Stimulated activated memory B cell treated with anti-CD40 and anti-IgM and Interleukin-4, amounts not matched to agents 10 μg/mL and 1 μg/mL and 100 μg/mL, for 72 hours (primary cell): ENCODE results near the gene ITPR3.
A peak's percentile ranks its signal among the peaks of the same experiment; 100 is the strongest.

ENCODE experiments used
- ATAC-seq: fragments of 150-1000 bp; cut with Tn5 transposase; 2 replicates; pipeline ENCODE4 v1.10.0; 2021
- H3K27ac Mint-ChIP-seq: one replicate; pipeline ENCODE4 v1.8.0; 2022; ENCODE audit warnings: mild to moderate bottlenecking, mixed read lengths
- H3K27me3 Mint-ChIP-seq: one replicate; pipeline ENCODE4 v1.8.0; 2022; ENCODE audit warnings: mixed read lengths
- H3K36me3 Mint-ChIP-seq: one replicate; pipeline ENCODE4 v1.8.0; 2022; ENCODE audit warnings: mixed read lengths
- H3K4me1 Mint-ChIP-seq: one replicate; pipeline ENCODE4 v1.8.0; 2022; ENCODE audit warnings: mixed read lengths
- H3K4me3 Mint-ChIP-seq: one replicate; pipeline ENCODE4 v1.8.0; 2022; ENCODE audit warnings: mild to moderate bottlenecking, moderate library complexity, mixed read lengths
- H3K9me3 Mint-ChIP-seq: one replicate; pipeline ENCODE4 v1.8.0; 2022; ENCODE audit warnings: mixed read lengths

The ITPR3 gene

GRCh38 chr6:33708516-33709204, 87.5 kb downstream of the ITPR3 start:
- Mint-ChIP-seq H3K27me3 (no peaks in the 10 kb centered on the region), H3K36me3 (peaks cover 42% of the 10 kb centered on the region), H3K4me3 (no peak overlapping the region)

GRCh38 chr6:33709605-33710295, 88.6 kb downstream of the ITPR3 start:
- Mint-ChIP-seq H3K27ac (no peak overlapping the region), H3K4me3 (no peak overlapping the region), H3K4me1 (peaks cover 38% of the 10 kb centered on the region), H3K9me3 (no peaks in the 10 kb centered on the region), H3K36me3 (peaks cover 31% of the 10 kb centered on the region), H3K27me3 (no peaks in the 10 kb centered on the region)
- ATAC-seq, result no peak

More at GRCh38 chr6:33708516-33709204, 87.5 kb downstream of the ITPR3 start:
- ATAC-seq, result no peak
- Mint-ChIP-seq H3K27ac (no peak overlapping the region), H3K4me1 (peaks cover 44% of the 10 kb centered on the region), H3K9me3 (no peaks in the 10 kb centered on the region)

- ATAC-seq, result no peak
- H3K27me3 Mint-ChIP-seq, result no peaks in the 10 kb centered on the region
- H3K27ac Mint-ChIP-seq, result peak overlapping the region; percentile 100
- peaks cover 37% of the 10 kb centered on the region for H3K4me1 Mint-ChIP-seq
- H3K36me3 Mint-ChIP-seq, result peaks cover 30% of the 10 kb centered on the region
- H3K4me3 Mint-ChIP-seq, result peak overlapping the region; percentile 100
- H3K9me3 Mint-ChIP-seq, result no peaks in the 10 kb centered on the region
Observed at GRCh38 chr6:33710296-33711121, 89.4 kb downstream of the ITPR3 start.

- Mint-ChIP-seq H3K27ac (peak within 1 kb of the TSS; percentile 100), H3K4me1 (peaks cover 33% of the 10 kb centered on the region), H3K36me3 (peaks cover 26% of the 10 kb centered on the region)
Observed at GRCh38 chr6:33711140-33712129, 90.3 kb downstream of the ITPR3 start, which contains the start of gene UQCC2. Gene UQCC2 (minus strand): TSS chr6:33711700. CDS start chr6:33711686, 14 bp downstream.

DNA sequence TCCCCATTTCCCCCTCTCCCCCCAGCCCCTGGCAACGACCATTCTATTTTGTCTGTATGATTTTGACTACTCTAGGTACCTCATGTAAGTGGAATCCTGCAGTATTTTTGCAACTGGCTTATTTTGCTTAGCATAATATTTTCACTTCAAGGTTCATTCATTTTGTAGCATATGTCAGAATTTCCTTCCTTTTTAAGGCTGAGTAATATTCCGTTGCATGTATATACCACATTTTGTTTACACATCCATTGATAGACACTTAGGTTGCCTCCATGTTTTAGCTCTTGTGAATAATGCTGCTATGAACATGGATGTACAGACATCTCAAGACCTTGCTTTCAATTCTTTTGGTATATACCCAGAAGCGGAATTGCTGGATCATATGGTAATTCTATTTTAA, 91.8 kb downstream of the ITPR3 start:
- no peak for ATAC-seq
- no peaks in the 10 kb centered on the region for H3K9me3 Mint-ChIP-seq
- peaks cover 31% of the 10 kb centered on the region for H3K4me1 Mint-ChIP-seq
- H3K27ac Mint-ChIP-seq, result no peak overlapping the region
- no peak overlapping the region for H3K4me3 Mint-ChIP-seq
- peaks cover 23% of the 10 kb centered on the region for H3K36me3 Mint-ChIP-seq
- no peaks in the 10 kb centered on the region for H3K27me3 Mint-ChIP-seq

More at GRCh38 chr6:33711140-33712129, 90.3 kb downstream of the ITPR3 start, which contains the start of gene UQCC2:
- peak; percentile 96 for ATAC-seq
- Mint-ChIP-seq H3K9me3 (no peaks in the 10 kb centered on the region), H3K4me3 (peak within 1 kb of the TSS; percentile 100), H3K27me3 (no peaks in the 10 kb centered on the region)

- peaks cover 19% of the 10 kb centered on the region for H3K36me3 Mint-ChIP-seq
- no peak overlapping the region for H3K27ac Mint-ChIP-seq
- H3K4me1 Mint-ChIP-seq, result peaks cover 36% of the 10 kb centered on the region
- no peak overlapping the region for H3K4me3 Mint-ChIP-seq
- ATAC-seq, result no peak
- no peaks in the 10 kb centered on the region for H3K27me3 Mint-ChIP-seq
- no peaks in the 10 kb centered on the region for H3K9me3 Mint-ChIP-seq
Observed at GRCh38 chr6:33713786-33714185, 92.7 kb downstream of the ITPR3 start.

GRCh38 chr6:33714385-33715040, 93.4 kb downstream of the ITPR3 start:
- H3K4me3 Mint-ChIP-seq, result no peak overlapping the region
- H3K27me3 Mint-ChIP-seq, result no peaks in the 10 kb centered on the region
- H3K36me3 Mint-ChIP-seq, result peaks cover 12% of the 10 kb centered on the region
- H3K9me3 Mint-ChIP-seq, result no peaks in the 10 kb centered on the region
- no peak overlapping the region for H3K27ac Mint-ChIP-seq
- ATAC-seq, result no peak
- H3K4me1 Mint-ChIP-seq, result peaks cover 34% of the 10 kb centered on the region

DNA sequence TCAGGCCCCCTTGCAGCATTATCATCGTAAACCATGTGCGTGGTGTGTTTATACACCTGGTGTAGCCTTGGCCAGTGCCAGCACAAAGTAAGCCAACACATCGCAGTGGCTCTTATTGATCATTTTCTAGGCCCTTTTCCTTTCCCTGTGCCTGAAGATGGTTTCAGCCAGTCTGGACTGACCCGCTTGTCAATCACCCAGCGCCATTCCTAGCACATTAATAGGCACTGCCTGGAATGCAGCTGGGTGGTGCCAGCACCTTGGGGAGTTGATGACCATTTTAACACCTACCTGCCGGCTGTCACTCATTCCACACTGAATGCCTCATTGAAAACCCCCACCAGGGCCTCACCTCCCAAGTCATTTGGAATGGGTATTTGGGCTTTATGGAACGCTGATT, 95.3 kb downstream of the ITPR3 start:
- Mint-ChIP-seq H3K4me1 (peaks cover 34% of the 10 kb centered on the region), H3K27ac (no peak overlapping the region), H3K36me3 (no peaks in the 10 kb centered on the region), H3K27me3 (no peaks in the 10 kb centered on the region), H3K4me3 (no peak overlapping the region), H3K9me3 (no peaks in the 10 kb centered on the region)
- ATAC-seq, result no peak

DNA sequence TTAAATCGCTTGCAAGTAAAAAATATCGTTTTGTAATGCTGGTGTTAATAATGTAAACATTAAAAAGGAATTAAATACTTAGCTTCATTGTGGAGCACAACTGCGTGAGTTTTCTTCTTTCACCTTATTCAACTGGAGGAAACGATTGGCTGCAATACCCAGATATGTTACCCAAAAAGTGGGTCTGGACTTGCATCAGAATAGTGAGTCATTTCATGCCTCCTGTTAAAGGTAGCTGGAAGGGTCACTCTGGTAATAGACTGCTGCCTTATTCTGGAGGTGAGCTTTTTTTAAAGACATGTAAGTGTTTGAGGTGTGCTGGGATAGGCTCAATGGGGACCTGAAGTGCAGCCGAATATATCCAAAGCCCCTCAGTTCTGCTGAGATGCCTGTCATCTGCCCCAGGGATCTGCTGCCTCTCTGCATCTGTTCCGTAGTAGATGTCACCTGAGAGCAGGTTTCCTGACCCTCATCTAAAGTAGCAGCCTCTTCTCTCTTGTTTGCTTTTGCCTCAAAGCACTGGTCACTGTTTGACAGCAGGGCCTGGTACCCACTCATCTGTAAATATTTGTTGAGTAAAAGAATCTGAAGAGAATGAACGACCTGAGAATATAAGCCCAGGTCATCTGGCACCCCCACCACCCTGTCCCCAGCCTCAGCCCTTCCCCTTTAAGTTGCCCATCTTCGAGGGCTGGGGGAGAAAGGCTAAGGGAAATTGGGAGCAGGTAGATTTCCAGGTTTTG, 95.9 kb downstream of the ITPR3 start:
- no peak overlapping the region for H3K4me3 Mint-ChIP-seq
- H3K27ac Mint-ChIP-seq, result no peak overlapping the region

DNA sequence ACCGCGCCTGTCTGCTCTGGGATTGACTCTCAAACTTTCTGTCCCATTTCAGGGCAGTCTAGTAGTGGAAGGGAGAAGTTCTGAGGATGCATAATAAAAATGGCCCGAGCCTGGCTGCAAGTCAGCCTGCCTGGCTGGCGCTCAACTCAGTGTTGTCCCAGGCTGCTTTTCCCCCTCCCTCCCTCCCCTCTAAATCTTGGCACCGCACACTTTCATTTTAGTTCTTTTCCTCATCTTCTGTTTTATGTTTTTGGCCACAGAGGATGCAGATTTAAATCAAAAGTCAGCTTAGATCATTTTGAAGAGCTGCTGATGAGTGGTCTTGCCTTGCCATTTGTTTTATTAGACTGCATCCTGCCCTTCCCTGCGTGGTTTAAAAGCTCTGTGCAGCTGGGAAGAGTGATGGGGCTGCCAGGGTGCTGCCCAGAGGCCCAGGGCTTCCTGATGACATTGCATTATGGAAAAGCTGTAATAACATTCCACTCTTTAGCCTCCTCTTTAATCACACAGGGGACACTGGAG, 96.9 kb downstream of the ITPR3 start:
- H3K27me3 Mint-ChIP-seq, result peaks cover 6% of the 10 kb centered on the region
- H3K9me3 Mint-ChIP-seq, result no peaks in the 10 kb centered on the region
- H3K36me3 Mint-ChIP-seq, result no peaks in the 10 kb centered on the region
- no peak for ATAC-seq
- H3K4me3 Mint-ChIP-seq, result no peak overlapping the region
- peaks cover 32% of the 10 kb centered on the region for H3K4me1 Mint-ChIP-seq
- H3K27ac Mint-ChIP-seq, result no peak overlapping the region

More for the DNA sequence above, 95.9 kb downstream of the ITPR3 start:
- Mint-ChIP-seq H3K4me1 (peaks cover 34% of the 10 kb centered on the region), H3K27me3 (no peaks in the 10 kb centered on the region), H3K9me3 (no peaks in the 10 kb centered on the region), H3K36me3 (no peaks in the 10 kb centered on the region)
- ATAC-seq, result no peak

GRCh38 chr6:33718713-33719112, 97.6 kb downstream of the ITPR3 start:
- Mint-ChIP-seq H3K9me3 (no peaks in the 10 kb centered on the region), H3K4me1 (peaks cover 32% of the 10 kb centered on the region), H3K4me3 (no peak overlapping the region), H3K27me3 (peaks cover 13% of the 10 kb centered on the region), H3K27ac (no peak overlapping the region), H3K36me3 (no peaks in the 10 kb centered on the region)
- peak; percentile 60 for ATAC-seq

DNA sequence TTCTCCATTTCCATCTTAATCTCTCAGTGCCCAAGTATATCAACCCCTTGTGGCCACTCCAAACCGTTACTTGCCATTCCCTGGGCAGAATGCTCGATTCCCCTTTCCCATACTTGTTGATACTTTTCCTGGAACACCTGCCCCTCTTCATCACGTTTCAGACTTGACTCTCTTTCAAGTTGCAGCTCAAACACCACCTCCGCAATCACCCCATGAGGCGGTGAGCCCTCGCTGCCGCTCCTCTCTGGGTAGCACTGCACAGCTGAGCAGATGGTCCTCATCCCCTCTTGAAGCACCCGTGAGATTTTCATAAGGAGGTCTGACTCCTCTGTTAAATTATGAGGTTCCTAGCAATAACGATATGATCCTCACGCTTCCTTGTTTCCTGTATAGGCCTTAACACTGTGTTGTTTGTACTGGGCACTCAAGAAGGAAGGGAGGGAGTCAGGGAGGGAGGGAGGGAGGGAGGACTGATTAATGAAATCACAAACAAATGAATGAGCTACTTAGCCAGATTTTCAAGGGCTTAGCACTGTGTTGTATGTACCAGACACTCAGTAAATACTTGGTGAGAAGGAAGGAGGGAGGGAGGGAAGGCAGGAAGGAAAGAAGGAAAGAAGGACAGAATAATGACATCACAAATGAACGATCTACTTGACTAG, 98.3 kb downstream of the ITPR3 start:
- H3K36me3 Mint-ChIP-seq, result no peaks in the 10 kb centered on the region
- peaks cover 32% of the 10 kb centered on the region for H3K4me1 Mint-ChIP-seq
- H3K9me3 Mint-ChIP-seq, result no peaks in the 10 kb centered on the region
- no peak for ATAC-seq
- no peak overlapping the region for H3K4me3 Mint-ChIP-seq
- H3K27me3 Mint-ChIP-seq, result peaks cover 20% of the 10 kb centered on the region
- no peak overlapping the region for H3K27ac Mint-ChIP-seq

GRCh38 chr6:33720998-33721397, 99.9 kb downstream of the ITPR3 start:
- Mint-ChIP-seq H3K4me3 (no peak overlapping the region), H3K27ac (peak overlapping the region; percentile 15), H3K9me3 (no peaks in the 10 kb centered on the region), H3K27me3 (peaks cover 35% of the 10 kb centered on the region), H3K36me3 (no peaks in the 10 kb centered on the region), H3K4me1 (peaks cover 32% of the 10 kb centered on the region)
- ATAC-seq, result peak; percentile 75
